Vagina (tissue), 2 donors: Measurements from ENCODE around the gene ARHGAP31. TPM values are rescaled to one million over a fixed set of nuclear protein-coding genes. Genes with fewer than 3 reads are reported as not detected.
"Not testable (repeated sequence)": the region's sequence is repeated elsewhere in the genome, so short reads cannot be mapped to it uniquely, and the experiment has no call there.

Source experiments
- DNase-seq, 2 donors: peaks; one replicate each; pipeline ENCODE4 v3.0.0-alpha.2; 2017; ENCODE audit errors: extremely low spot score in 2 of 2
- H3K27ac ChIP-seq: fragments of 200-600 bp; sonication (generic); one replicate; pipeline ENCODE4 v1.5.1; 2019
- H3K27me3 ChIP-seq: fragments of 200-600 bp; sonication (generic); one replicate; pipeline ENCODE4 v1.5.1; 2019
- H3K36me3 ChIP-seq, 2 donors: fragments of 200-600 bp; sonication (generic); one replicate each; pipeline ENCODE4 v1.5.1; 2017 to 2019
- H3K4me1 ChIP-seq: fragments of 200-600 bp; sonication (generic); one replicate; pipeline ENCODE4 v1.5.1; 2019
- H3K4me3 ChIP-seq, 2 donors: fragments of 200-600 bp; sonication (generic); 1 replicate in 1 of 2; 2 replicates in 1 of 2; pipeline ENCODE4 v1.5.1; 2016 to 2019
- H3K9me3 ChIP-seq: fragments of 200-600 bp; sonication (generic); one replicate; pipeline ENCODE4 v1.5.1; 2019
- CTCF ChIP-seq, 3 experiments: fragments of 450-650 bp in 2 of 3; fragments of 200-600 bp in 1 of 3; sonication (generic) in 1 of 3; IDR thresholded peaks; one replicate each; pipeline ENCODE4 v1.5.1; 2017 to 2019; ENCODE audit warnings: antibody characterized with exemption in 3 of 3, mild to moderate bottlenecking in 2 of 3, moderate library complexity in 2 of 3
- POLR2A ChIP-seq, 2 donors: fragments of 450-650 bp; IDR thresholded peaks; one replicate each; pipeline ENCODE4 v1.6.1; 2017; ENCODE audit warnings: antibody characterized with exemption in 2 of 2, mild to moderate bottlenecking in 2 of 2, moderate library complexity in 2 of 2
- POLR2AphosphoS5 ChIP-seq, 2 donors: sonication (generic); formaldehyde crosslinking; IDR thresholded peaks; one replicate each; pipeline ENCODE4 v1.9.0; 2017; ENCODE audit warnings: antibody characterized with exemption in 2 of 2, mild to moderate bottlenecking in 2 of 2, low read depth in 1 of 2; ENCODE audit not compliant: insufficient read depth in 1 of 2
- intact Hi-C: fragments of 100-400 bp; cut with DNase I; formaldehyde crosslinking; loops from one replicate; pipeline ENCODE4 v1.15.1; 2023
- total RNA-seq: library from RNA; depleted of rRNA; stranded (reverse); fragments of >200 nt; gene quantifications from one replicate; pipeline ENCODE4 v1.2.3, GENCODE V29; 2016

ARHGAP31 gene
- total RNA-seq, 1 donor from 2014 or later = 13.0 TPM

- H3K27ac ChIP-seq = no peak overlapping the region
- H3K4me1 ChIP-seq = no peaks in the 10 kb centered on the region
- H3K27me3 ChIP-seq = no peaks in the 10 kb centered on the region
Observed at GRCh38 chr3:119331661-119332060, 37.5 kb downstream of the ARHGAP31 start.

GRCh38 chr3:119333773-119334509 is 39.8 kb downstream of the ARHGAP31 start:
- TF ChIP-seq POLR2AphosphoS5 (IDR thresholded peaks at IDR 0.05; ENCODE audit: insufficient read depth in 1 of 2, low read depth in 1 of 2) = no peak
- TF ChIP-seq POLR2A (IDR thresholded peaks at IDR 0.05) = no peak
- TF ChIP-seq CTCF (IDR thresholded peaks at IDR 0.05) = no peak
- no peaks in the 10 kb centered on the region for H3K36me3 ChIP-seq
- no peak overlapping the region for H3K27ac ChIP-seq
- no peak overlapping the region for H3K4me3 ChIP-seq
- DNase-seq = no peak
- no peaks in the 10 kb centered on the region for H3K4me1 ChIP-seq
- H3K9me3 ChIP-seq = no peaks in the 10 kb centered on the region
- H3K27me3 ChIP-seq = no peaks in the 10 kb centered on the region
- intact Hi-C loops = no loop called here

More at GRCh38 chr3:119331661-119332060, 37.5 kb downstream of the ARHGAP31 start:
- no peak for DNase-seq
- intact Hi-C loops = no loop called here
- Histone ChIP-seq H3K36me3 (no peaks in the 10 kb centered on the region), H3K9me3 (no peaks in the 10 kb centered on the region), H3K4me3 (no peak overlapping the region)
- TF ChIP-seq POLR2AphosphoS5 (IDR thresholded peaks at IDR 0.05; ENCODE audit: insufficient read depth in 1 of 2, low read depth in 1 of 2) = no peak

GRCh38 chr3:119336823-119337222 is 42.6 kb downstream of the ARHGAP31 start:
- no peaks in the 10 kb centered on the region for H3K9me3 ChIP-seq
- H3K27me3 ChIP-seq = no peaks in the 10 kb centered on the region
- no peak overlapping the region for H3K4me3 ChIP-seq

GRCh38 chr3:119337407-119337806 is 43.2 kb downstream of the ARHGAP31 start:
- H3K27me3 ChIP-seq, H3K27ac ChIP-seq: not testable (repeated sequence)

More at GRCh38 chr3:119336823-119337222, 42.6 kb downstream of the ARHGAP31 start:
- H3K36me3 ChIP-seq = no peaks in the 10 kb centered on the region
- H3K27ac ChIP-seq = no peak overlapping the region
- no peaks in the 10 kb centered on the region for H3K4me1 ChIP-seq
- no peak for DNase-seq
- no peak for TF ChIP-seq POLR2AphosphoS5 (IDR thresholded peaks at IDR 0.05; ENCODE audit: insufficient read depth in 1 of 2, low read depth in 1 of 2)
- no peak for TF ChIP-seq CTCF (IDR thresholded peaks at IDR 0.05)
- TF ChIP-seq POLR2A (IDR thresholded peaks at IDR 0.05) = no peak
- intact Hi-C loops = no loop called here

GRCh38 chr3:119338754-119339153 is 44.6 kb downstream of the ARHGAP31 start:
- no peaks in the 10 kb centered on the region for H3K4me1 ChIP-seq
- no peaks in the 10 kb centered on the region for H3K9me3 ChIP-seq
- no peak for DNase-seq
- H3K27ac ChIP-seq = no peak overlapping the region
- no peak for TF ChIP-seq CTCF (IDR thresholded peaks at IDR 0.05)
- no peak for TF ChIP-seq POLR2AphosphoS5 (IDR thresholded peaks at IDR 0.05; ENCODE audit: insufficient read depth in 1 of 2, low read depth in 1 of 2)
- TF ChIP-seq POLR2A (IDR thresholded peaks at IDR 0.05) = no peak
- no peaks in the 10 kb centered on the region for H3K27me3 ChIP-seq
- H3K4me3 ChIP-seq = no peak overlapping the region
- intact Hi-C loops = no loop called here
- H3K36me3 ChIP-seq = no peaks in the 10 kb centered on the region

More at GRCh38 chr3:119337407-119337806, 43.2 kb downstream of the ARHGAP31 start:
- DNase-seq, intact Hi-C loops, H3K9me3 ChIP-seq, H3K4me1 ChIP-seq, H3K4me3 ChIP-seq, H3K36me3 ChIP-seq: not testable (repeated sequence)

GRCh38 chr3:119340014-119340413 is 45.8 kb downstream of the ARHGAP31 start:
- TF ChIP-seq CTCF (IDR thresholded peaks at IDR 0.05) (no peak), POLR2AphosphoS5 (IDR thresholded peaks at IDR 0.05; ENCODE audit: insufficient read depth in 1 of 2, low read depth in 1 of 2) (no peak), POLR2A (IDR thresholded peaks at IDR 0.05) (no peak)
- H3K36me3 ChIP-seq = no peaks in the 10 kb centered on the region
- DNase-seq = no peak

More at GRCh38 chr3:119340014-119340413, 45.8 kb downstream of the ARHGAP31 start:
- intact Hi-C loops = no loop called here
- Histone ChIP-seq H3K27me3 (no peaks in the 10 kb centered on the region), H3K4me1 (no peaks in the 10 kb centered on the region), H3K9me3 (no peaks in the 10 kb centered on the region), H3K27ac (no peak overlapping the region), H3K4me3 (no peak overlapping the region)
